B cell (primary cell): ENCODE results near the gene PHF20.

ENCODE experiments used
- CTCF ChIP-seq: fragments of 200-600 bp; IDR thresholded peaks from one replicate; pipeline ENCODE4 v1.8.0; 2022; ENCODE audit warnings: antibody characterized with exemption, mild to moderate bottlenecking
- EZH2 ChIP-seq: IDR thresholded peaks from 2 replicates; pipeline ENCODE4 v1.6.1; 2012; ENCODE audit warnings: borderline replicate concordance, low read depth, mild to moderate bottlenecking, moderate library complexity, low read length; ENCODE audit not compliant: insufficient read depth, poor library complexity, severe bottlenecking

GRCh38 chr20:35730583-35731468, 41.0 kb upstream of the PHF20 start:
- no peak for TF ChIP-seq CTCF
- no peak for TF ChIP-seq EZH2
